LoVo (cell line): Measurements from ENCODE around the gene BICRA.
"Not testable (repeated sequence)": the region's sequence is repeated elsewhere in the genome, so short reads cannot be mapped to it uniquely, and the experiment has no call there.

Source experiments
- DNase-seq: peaks from one replicate; pipeline ENCODE4 v3.0.0-alpha.2; 2016; ENCODE audit warnings: low spot score

The BICRA gene

DNA sequence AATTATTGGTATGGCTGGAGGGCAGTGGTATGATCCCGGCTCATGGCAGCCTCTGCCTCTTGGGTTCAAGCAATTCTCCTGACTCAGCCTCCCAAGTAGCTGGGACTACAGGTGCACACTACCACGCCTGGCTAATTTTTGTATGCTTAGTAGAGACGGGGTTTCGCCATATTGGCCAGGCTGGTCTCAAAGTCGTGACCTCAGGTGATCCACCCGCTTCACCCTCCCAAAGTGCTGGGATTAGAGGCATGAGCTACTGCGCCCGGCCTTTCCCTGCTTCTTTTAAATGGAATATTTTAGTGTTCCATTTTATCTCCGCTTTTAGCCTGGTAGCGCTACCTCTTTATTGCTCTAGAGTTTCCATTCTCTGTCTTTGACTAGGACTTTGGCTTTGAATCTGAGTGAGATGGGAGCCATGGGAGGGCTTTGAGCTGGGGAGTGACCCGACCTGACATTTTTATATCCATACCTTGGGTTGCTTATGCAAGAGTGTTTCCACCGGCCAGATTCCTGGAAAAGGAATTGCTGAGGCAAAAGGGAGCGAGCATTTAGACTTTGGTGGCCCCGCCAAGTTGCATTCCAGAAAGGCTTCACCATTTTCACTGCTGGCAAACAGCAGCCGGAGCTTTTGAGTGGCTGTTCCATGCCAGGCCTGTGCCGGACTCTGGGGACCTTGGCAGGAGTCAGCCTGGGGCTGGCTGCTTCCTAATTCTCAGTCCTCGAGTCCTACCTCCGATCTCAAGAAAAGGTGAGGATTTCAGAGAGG is 22.9 kb downstream of the BICRA start:
- no peak for DNase-seq

DNA sequence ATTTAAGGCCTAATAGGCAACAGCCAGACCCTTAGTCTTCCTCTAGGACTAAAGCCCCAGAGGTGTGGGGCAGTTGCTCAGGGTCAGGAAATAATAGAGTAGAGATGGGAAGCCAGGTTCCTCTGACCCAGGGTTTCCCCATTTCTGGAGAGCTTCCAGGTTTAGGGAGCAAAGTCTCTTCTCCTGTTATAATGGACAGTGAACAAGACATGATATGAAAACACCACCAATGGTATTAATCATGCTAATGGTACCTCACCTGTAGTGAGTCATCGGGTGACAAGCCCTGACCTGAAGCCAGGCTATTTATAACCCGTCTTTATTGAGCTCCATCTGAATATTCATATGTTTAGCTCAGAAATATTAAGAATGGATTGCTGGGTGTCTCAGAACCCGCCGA is 24.6 kb downstream of the BICRA start:
- DNase-seq: peak; percentile 49

DNA sequence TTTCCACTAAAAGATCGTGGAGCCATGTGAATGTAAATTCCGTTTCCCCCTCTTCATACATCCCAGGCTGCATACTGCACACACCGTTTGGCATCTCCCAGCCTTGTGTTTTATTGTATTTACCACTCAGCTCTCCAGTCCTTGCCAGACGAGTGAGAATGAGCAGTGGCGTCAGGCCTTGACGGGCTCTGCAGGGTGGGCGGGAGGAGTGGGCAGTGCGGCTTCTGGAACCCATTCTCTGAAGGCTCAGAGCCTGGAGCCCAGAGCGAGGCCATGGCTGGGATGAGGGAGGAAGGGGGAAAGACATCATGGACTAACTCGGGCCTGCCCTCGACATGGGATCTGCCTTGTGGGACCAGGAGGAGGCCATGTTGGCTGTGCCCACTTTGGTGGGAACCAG is 25.1 kb downstream of the BICRA start:
- DNase-seq: no peak

DNA sequence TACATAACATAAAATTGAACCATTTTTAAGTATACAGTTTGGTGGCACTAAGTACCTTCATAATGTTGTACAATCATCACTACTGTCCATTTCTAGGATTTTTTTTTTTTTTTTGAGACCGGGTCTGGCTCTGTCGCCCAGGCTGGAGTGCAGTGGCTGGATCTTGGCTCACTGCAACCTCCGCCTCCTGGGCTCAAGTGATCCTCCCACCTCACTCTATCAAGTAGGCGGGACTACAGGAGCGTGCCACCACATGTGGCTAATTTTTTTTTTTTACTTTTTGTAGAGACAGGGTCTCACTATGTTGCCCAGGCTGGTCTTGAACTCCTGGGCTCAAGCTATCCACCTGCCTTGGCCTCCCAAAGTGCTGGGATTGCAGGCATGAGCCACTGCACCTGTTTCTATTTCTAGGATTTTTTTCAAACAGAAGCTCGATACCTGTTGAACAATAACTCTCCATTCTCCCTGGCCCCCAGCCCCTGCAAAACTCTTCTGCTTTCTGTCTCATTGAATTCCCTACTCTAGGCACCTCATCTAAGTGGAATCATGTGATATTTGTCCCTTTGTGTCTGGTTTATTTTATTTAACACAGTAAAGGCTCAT is 26.3 kb downstream of the BICRA start:
- DNase-seq: not testable (repeated sequence)

DNA sequence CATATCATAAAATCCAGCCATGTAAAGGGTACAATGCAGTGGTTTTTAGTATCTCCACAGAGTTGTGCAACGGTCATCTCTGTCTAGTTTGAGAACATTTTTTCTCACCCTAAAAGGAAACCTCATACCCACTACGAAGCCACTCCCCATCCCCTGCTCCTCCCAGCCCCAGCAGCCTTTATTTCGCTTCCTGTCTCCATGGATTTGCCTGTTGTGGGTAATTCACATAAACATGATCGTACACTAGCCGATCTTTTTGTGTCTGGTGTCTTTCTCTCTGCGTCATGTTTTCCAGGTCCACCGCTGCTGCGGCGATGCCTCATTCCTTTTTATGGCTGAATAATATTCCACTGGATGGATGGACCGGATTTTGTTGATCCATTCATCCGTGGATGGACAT is 28.6 kb downstream of the BICRA start:
- no peak for DNase-seq

DNA sequence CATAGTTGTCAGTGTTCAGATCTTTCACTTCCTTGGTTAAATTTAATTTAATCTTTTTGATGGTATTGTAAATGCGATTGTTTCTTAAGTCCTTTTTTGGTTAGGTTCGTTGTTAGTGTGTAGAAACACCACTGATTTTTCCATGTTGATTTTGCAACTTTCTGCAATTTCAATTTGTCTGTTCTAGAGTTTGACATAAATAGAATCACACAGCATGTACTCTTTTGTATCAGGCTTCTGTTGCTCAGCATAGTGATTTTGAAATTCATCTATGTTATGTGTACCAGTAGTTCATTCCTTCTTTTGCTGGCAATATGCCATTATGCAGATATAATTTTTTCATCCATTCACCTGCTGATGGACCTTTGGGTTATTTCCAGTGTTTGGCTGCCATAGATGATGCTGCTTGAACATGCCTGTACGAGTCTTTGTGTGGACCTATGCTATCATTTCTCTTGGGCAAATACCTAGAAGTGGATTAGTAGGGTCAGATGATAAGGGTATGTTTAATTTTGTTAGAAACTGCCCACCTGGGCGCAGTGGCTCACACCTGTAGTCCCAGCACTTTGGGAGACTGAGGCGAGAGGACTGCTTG is 33.1 kb downstream of the BICRA start:
- DNase-seq: no peak

DNA sequence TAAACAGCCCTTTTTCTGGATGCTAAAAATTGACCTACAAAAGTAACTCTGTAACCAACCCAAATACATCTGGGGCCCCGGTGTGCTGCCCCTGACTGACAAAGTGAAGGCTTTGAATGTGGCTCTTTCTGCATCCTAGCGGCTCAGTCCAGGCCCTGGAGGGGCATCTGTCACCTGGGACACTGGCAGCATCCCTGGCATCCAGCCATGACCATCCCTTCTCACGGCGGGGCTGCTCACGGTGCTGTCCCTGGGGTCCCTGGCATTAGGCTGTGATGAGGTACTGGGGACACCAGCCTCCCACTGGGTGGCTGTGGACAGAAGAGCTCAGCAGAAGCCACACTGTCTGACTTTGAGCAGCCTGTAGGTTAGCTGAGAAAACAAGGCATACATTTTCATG is 34.3 kb downstream of the BICRA start:
- DNase-seq: no peak

DNA sequence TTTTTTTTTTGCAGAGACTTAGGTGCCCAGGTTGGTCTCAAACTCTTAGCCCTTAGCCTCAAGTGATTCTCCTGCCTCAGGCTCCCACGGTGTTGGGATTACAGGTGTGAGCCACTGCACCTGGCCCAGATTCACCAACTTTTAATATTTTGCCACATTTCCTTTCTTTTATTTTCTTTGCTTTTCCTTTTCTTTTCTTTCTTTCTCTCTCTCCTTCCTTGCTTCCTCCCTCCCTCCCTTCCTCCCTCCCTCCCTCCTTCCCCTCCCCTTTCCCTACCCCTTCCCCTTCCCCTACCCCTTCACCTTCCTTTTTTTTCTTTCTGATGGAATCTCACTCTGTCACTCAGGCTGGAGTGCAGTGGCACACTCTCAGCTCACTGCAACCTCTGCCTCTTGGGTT is 35.3 kb downstream of the BICRA start:
- DNase-seq: no peak

DNA sequence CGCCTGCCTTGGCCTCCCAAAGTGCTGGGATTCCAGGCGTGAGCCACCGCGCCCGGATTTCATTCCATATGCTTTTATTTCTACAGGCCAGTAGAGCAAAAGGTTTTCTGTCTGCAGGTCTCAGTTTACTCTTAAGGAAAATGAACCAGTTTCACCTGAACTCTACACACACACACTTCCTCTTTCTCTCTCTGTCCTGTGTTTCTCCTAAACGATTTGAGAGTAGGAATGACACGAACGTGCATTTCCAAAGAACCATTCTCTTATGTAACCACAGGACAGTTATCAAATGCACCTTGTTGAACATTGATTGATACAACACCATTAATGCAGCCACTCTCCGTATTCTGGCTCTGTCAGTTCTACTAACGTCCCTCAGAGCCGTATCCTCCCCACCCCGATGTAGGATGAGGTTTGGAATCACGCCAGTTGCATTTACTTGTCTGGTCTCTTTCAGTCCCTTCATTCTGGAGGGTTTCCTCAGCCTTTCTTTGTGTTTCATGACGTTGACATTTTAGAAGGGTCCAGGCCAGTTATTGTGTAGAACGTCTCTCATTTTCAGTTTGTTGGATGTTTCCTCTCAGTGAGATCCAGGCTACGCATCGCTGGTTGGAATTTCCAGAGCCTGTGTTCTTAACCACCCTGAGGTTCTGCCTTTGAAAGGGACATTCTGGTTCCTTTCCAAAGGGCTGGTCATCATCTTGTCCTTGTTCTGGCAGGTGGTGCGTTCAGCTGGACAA is 36.0 kb downstream of the BICRA start:
- DNase-seq: no peak

DNA sequence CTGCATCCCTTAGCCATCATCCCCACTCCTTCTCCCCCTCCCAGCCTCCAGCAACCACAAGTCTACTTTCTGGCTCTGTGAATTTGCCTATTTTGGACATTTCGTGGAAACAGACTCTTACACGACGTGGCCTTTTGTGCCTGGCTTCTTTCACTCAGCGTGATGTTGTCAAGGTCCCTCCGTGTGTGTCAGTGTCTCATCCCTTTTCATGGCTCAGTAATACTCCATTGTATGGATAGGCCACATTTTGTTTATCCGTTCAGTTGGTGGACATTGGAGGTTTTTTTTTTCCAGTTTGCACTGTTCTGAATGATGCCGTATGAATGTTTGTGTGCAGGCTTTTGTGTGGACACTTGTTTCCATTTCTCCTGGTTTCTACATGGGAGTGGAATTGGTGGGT is 38.0 kb downstream of the BICRA start:
- DNase-seq: no peak

DNA sequence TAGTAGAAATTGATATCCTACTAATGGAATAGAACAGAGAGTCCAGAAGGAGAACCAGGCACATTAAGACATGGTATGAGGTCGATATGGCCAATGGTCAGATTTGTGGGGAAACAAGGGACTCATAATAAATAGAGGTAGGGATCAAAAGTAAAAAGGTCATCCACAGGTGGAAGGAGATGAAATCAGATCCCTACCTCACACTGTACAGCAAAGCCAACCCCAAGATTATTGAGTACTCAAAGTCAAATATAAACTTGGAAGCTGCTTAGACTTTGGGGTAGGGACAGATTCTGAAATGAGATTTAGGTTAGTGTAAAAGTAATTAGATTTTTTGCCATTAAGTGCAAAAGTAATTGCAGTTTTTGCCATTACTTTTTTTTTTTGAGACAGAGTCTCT is 40.7 kb downstream of the BICRA start:
- DNase-seq: no peak

DNA sequence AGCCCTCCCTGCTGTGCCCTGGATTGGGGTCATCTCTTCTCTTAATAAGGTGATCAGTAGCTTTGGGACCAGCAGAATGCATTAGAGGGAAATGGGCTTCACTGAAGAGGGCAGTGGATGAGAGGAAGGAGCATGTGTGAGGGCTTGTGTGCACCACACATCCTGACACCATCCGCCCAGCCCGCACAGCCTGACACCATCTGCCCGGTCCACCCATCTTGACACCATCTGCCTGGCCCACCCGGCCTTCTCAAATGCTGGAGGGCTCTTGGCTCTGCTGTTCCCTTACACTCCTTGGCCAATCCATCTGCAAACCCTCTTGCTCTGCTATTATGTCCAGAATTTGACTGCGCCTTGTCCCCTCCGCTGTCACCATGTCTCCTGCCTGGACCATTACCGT is 41.8 kb downstream of the BICRA start:
- DNase-seq: no peak

DNA sequence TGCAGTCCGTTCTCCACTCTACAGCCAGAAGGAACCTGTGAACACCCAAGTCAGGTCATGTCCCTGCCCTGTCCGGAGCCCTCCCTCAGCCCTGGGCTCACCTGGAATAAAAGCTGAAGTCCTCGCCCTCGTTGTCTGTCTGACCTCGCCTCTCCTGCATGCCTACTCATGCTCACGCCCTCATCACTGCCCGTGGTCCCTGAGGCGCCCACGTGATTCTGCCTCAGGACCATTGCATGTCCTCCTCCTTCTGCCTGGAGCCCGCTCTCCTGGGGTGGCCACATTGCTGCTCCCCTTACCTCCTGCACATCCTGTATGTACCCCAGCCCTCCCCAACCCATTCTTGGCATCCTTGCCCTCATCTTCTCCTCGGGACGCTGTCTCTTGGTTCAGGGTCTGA is 42.2 kb downstream of the BICRA start:
- no peak for DNase-seq

DNA sequence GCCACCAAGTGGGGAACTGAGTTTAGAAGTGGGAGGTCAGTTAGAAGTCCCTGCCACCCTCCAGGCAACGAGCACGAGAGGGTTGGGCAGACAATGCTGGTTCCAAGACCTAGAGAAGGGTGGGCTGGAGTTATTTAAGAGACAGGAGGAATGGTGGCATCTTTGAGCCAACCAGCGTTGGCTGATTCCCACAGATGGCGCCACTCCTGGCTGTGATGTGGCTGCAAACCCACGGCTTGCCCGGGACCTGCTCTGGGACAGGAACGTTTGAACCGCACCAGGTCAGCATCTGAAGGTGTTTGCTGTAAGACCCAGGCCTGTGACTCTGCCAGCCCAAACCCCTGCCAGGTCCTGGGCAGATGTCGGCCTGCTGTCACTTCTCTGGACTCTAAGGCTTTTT is 42.8 kb downstream of the BICRA start:
- no peak for DNase-seq

DNA sequence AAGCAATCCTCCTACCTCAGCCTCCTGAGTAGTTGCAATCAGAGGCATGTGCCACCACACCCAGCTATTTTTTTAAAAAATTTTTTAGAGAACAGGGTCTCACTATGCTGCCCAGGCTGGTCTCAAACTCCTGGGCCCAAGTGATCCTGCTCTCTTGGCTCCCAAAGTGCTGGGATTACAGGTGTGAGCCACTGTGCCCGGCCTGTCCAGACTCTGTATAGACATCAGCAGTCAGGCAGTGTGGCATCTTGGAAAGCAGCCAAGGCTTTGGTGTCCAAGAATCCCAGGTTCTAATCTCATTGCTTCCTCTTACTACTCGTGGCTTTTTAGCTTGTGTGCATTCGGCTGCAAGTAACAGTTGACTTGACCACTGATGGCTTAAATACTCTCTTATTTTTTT is 43.4 kb downstream of the BICRA start:
- no peak for DNase-seq

DNA sequence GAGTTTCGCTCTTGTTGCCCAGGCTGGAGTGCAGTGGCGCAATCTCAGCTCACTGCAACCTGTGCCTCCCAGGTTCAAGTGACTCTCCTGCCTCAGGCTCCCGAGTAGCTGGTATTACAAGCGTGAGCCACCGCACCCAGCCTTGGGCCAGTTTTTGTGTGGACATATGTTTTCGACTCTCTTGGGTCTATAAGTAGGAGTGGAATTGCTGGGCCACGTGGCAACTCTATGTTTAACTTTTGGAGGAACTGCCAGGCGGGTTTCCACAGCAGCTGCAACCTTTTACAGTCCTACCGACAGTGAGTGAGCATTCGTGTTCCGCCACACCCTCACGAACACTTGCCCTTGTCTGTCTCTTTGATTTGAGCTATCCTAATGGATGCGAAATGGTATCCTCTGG is 44.9 kb downstream of the BICRA start:
- no peak for DNase-seq

DNA sequence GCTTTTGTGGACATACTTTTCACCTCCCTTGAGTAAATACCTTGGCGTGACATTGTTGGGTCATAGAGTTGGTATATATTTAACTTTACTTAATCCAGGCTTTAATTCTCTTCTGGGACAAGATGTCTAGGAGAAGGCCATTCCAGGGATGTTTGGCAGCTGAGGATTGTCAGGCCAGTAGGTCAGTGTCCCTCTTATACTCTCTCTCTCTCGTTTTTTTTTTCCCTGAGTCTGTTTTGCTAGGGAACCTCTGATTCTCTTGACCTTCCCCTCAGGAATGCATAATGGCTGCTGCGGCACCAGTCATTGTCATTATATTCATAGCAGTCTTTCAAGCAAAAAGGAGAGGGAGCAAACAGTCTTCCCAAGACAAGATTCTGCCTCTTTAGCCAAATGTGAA is 48.8 kb downstream of the BICRA start:
- no peak for DNase-seq

DNA sequence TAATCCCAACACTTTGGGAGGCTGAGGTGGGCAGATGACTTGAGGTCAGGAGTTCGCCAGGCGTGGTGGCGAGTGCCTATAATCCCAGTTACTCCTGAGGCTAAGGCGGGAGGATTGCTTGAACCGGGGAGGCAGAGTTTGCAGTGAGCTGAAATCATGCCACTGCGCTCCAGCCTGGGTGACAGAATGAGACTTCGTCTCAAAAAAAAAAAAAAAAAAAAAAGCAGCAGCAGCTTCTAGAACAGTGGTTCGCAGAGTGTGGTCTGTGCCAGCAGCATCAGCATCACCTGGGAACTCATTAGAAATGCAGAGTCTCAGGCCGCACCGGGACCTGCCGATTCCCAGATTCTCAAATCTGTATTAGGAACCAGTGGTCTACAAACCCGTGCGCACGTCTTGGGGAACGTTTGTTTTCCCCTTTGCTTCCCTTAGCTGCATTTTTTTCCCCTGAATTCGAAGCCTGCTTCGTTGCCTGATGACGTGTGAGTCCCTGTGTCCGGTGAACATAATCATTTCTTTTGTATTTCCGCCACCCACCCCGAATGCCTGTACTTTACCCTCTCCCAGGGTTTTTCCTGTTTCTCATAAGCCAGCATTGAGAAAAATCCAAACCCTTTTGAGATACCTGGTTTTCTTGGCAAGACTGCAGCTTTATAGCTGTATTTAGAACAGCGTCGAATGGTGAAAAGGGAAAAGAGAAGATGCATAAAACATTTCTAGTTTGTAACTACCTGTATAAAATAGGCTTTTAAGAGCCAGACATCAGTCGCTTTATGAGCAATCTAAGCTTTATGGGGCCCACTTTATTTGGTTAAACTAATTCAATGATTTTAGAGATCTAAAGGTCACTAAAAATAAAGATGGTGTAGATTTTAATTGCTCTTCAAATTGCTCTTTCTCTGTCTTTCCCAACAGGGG is 49.8 kb downstream of the BICRA start:
- peak; percentile 68 for DNase-seq

DNA sequence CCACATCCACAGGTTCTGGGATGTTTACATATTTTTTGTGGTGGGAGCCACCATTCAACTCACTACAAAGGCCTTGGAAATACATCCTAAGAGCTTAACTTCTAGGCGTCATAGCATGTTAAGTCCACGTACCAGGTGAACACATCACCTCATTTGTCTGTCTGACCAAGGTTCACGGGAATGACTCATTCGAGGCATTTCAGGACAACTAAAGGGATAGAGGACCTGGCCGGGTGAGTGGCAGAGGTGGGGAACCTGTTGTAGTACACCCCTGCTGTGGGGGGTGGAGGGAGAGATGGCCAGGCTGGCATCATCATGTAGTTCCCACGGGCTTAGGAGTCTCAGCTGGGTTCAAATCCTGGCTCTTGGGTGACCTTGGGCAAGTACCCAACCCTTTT is 51.5 kb downstream of the BICRA start:
- peak; percentile 49 for DNase-seq

DNA sequence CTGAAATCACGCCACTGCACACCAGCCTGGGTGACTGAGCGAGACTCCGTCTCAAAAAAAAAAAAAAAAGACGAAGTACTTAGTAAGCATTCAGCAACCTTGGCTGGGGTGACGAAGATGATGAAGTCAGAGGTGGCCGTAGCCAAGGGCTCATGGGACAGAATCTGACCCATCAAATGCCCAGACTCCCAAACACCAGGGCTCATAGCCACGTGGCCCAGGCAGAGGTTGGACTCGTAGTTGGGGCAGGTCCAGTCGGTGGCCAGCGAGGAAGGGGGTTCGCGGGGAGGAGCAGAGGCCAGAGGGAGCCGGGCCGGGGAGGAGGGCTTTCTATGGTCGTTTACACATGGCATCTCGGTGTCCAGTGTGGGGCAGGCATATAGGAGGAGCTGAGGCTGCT is 52.2 kb downstream of the BICRA start:
- no peak for DNase-seq

DNA sequence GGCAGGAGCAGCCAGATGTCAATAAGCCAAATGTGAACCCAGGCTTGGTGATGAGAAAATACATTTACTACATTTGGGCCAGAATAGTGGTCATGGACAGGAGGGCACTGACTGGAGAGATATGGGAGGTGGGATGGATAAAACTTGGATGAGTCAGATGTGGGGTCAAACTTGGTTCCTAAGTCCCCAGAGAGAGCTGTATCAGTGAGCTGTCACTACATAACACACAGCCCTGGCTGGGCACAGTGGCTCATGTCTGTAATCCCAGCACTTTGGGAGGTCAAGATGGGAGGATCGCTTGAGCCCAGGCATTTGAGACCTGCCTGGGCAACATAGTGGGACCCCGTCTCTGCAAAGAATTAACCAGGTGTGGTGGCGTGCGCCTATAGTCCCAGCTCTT is 52.7 kb downstream of the BICRA start:
- no peak for DNase-seq

DNA sequence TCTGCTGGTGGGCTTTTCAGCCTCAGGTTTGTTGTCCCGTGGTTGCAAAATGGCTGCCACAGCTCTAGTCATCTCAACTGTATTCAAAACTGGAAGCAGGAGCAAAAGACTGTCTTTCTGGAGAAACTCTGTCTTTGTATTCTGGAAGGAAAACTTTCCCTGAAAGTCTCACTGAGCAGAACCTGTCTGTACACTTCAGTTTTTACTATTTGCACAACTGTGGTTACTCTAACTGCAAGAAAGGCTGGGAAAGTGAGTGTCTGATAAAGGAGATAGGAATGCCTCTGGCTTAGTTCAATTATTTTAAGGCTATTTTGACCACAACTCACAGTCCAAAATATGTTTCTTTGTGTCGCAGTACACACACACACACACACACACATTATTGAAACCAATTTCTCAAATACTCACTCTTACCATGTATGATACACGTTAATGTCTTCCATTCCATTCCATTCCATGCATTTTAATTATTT is 54.5 kb downstream of the BICRA start:
- no peak for DNase-seq
